ENCODE measurements around the gene NDE1. TPM values are rescaled to one million over a fixed set of nuclear protein-coding genes. Genes with fewer than 3 reads are reported as not detected.

The NDE1 gene
- total RNA-seq, 1 donor from 2014 or later = 48.2 TPM

- no peak for TF ChIP-seq CTCF (IDR thresholded peaks at IDR 0.05; ENCODE audit: unreplicated experiment)
- no peak overlapping the region for H3K4me3 Mint-ChIP-seq
- H3K27me3 Mint-ChIP-seq (ENCODE audit: low read depth) = peaks cover 53% of the 10 kb centered on the region
- no peaks in the 10 kb centered on the region for H3K36me3 Mint-ChIP-seq
- no peak for DNase-seq (ENCODE audit: low spot score in 2 of 2, unreplicated experiment in 2 of 2)
- no peak overlapping the region for H3K27ac Mint-ChIP-seq
- no peaks in the 10 kb centered on the region for H3K9me3 Mint-ChIP-seq
- no peaks in the 10 kb centered on the region for H3K4me1 Mint-ChIP-seq
Measured at GRCh38 chr16:15772579-15773293, 122.7 kb downstream of the NDE1 start.

GRCh38 chr16:15773968-15774367, 123.9 kb downstream of the NDE1 start:
- no peak overlapping the region for H3K4me3 Mint-ChIP-seq
- no peak overlapping the region for H3K27ac Mint-ChIP-seq
- peaks cover 60% of the 10 kb centered on the region for H3K27me3 Mint-ChIP-seq (ENCODE audit: low read depth)
- no peaks in the 10 kb centered on the region for H3K9me3 Mint-ChIP-seq
- H3K36me3 Mint-ChIP-seq = no peaks in the 10 kb centered on the region
- no peaks in the 10 kb centered on the region for H3K4me1 Mint-ChIP-seq
- no peak for DNase-seq (ENCODE audit: low spot score in 2 of 2, unreplicated experiment in 2 of 2)
- no peak for TF ChIP-seq CTCF (IDR thresholded peaks at IDR 0.05; ENCODE audit: unreplicated experiment)

- no peak overlapping the region for H3K4me3 Mint-ChIP-seq
- peaks cover 68% of the 10 kb centered on the region for H3K27me3 Mint-ChIP-seq (ENCODE audit: low read depth)
- no peaks in the 10 kb centered on the region for H3K9me3 Mint-ChIP-seq
- H3K36me3 Mint-ChIP-seq = no peaks in the 10 kb centered on the region
- TF ChIP-seq CTCF (IDR thresholded peaks at IDR 0.05; ENCODE audit: unreplicated experiment) = no peak
- no peaks in the 10 kb centered on the region for H3K4me1 Mint-ChIP-seq
- H3K27ac Mint-ChIP-seq = no peak overlapping the region
- DNase-seq (ENCODE audit: low spot score in 2 of 2, unreplicated experiment in 2 of 2) = no peak
Measured at GRCh38 chr16:15775209-15775608, 125.2 kb downstream of the NDE1 start.

- H3K36me3 Mint-ChIP-seq = no peaks in the 10 kb centered on the region
- H3K27ac Mint-ChIP-seq = no peak overlapping the region
- no peaks in the 10 kb centered on the region for H3K4me1 Mint-ChIP-seq
- H3K9me3 Mint-ChIP-seq = no peaks in the 10 kb centered on the region
- DNase-seq (ENCODE audit: low spot score in 2 of 2, unreplicated experiment in 2 of 2) = no peak
- no peak for TF ChIP-seq CTCF (IDR thresholded peaks at IDR 0.05; ENCODE audit: unreplicated experiment)
- H3K4me3 Mint-ChIP-seq = no peak overlapping the region
- peaks cover 66% of the 10 kb centered on the region for H3K27me3 Mint-ChIP-seq (ENCODE audit: low read depth)
Measured at GRCh38 chr16:15775663-15776304, 125.7 kb downstream of the NDE1 start.

Other genes starting within 250 kb of the NDE1 start
- gene BMERB1, start 215.7 kb upstream of the NDE1 start, total RNA-seq = 2.9 to 3.9 TPM (median 3.1 TPM) in 3 replicates
- gene MARF1, start 7.1 kb upstream of the NDE1 start, total RNA-seq = 76.2 to 79.1 TPM (median 76.6 TPM) in 3 replicates
- 0.58 to 0.89 TPM (median 0.66 TPM) in 3 replicates for gene MYH11, start 206.8 kb downstream of the NDE1 start, total RNA-seq
- 23.3 to 25.5 TPM (median 24.0 TPM) in 3 replicates for gene CEP20, start 238.4 kb downstream of the NDE1 start, total RNA-seq